Stimulated activated CD4-positive, alpha-beta T cell treated with anti-CD3 and anti-CD28 coated beads, Interleukin-15, amount 100 ng/mL, for 24 hours (primary cell): ENCODE results near the gene C1QA.
A peak's percentile ranks its signal among the peaks of the same experiment; 100 is the strongest.

Source experiments
- DNase-seq: peaks from one replicate; pipeline ENCODE4 v3.0.0-alpha.2; 2020

C1QA gene

GRCh38 chr1:22636353-22636752 lies at the start of gene C1QA:
Gene C1QA, plus strand, starts transcription at chr1:22636628. Its CDS starts 989 bp downstream, at chr1:22637617.
- no peak for DNase-seq

GRCh38 chr1:22587247-22587646 lies 49.2 kb upstream of the C1QA start:
- no peak for DNase-seq

DNA sequence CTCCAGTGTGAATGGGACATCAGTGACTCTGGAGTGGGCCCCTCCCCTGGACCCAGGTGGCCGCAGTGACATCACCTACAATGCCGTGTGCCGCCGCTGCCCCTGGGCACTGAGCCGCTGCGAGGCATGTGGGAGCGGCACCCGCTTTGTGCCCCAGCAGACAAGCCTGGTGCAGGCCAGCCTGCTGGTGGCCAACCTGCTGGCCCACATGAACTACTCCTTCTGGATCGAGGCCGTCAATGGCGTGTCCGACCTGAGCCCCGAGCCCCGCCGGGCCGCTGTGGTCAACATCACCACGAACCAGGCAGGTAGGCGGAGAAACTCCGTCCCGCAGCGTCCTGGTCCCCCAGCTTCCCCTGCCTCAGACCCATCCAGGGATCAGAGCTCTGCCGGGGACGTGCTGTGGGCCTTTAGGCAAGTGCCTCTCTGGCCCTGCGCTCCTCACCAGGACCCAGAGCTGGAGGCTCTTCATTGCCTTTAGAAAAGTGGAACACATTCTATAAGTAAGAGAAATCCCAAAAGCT lies 47.5 kb upstream of the C1QA start:
- no peak for DNase-seq

DNA sequence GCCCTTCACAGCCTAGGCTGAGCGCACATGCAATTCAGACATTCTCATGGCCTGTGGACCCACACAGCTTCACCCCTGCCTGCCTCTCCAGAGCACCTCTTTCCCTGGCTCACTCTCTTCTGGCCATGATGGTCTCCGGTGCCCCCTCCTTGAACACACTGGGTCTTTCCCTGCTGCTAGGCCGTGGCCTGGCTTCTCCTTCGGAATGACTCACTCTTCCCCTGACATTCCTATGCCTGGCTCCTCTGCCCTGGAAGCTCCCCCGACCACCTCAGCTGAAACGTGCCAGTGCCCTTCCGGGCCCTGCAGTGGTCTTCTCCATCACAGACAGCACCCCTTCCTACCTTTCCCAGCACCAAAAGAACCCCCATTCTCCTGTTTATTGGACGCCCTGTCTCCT lies 44.9 kb upstream of the C1QA start:
- no peak for DNase-seq

GRCh38 chr1:22592051-22592450 lies 44.4 kb upstream of the C1QA start:
- DNase-seq = no peak

GRCh38 chr1:22592919-22593790 lies 43.3 kb upstream of the C1QA start:
- DNase-seq = no peak

GRCh38 chr1:22594396-22594795 lies 42.0 kb upstream of the C1QA start:
- no peak for DNase-seq

GRCh38 chr1:22595108-22595507 lies 41.3 kb upstream of the C1QA start:
- no peak for DNase-seq

GRCh38 chr1:22597301-22597965 lies 39.0 kb upstream of the C1QA start:
- no peak for DNase-seq

DNA sequence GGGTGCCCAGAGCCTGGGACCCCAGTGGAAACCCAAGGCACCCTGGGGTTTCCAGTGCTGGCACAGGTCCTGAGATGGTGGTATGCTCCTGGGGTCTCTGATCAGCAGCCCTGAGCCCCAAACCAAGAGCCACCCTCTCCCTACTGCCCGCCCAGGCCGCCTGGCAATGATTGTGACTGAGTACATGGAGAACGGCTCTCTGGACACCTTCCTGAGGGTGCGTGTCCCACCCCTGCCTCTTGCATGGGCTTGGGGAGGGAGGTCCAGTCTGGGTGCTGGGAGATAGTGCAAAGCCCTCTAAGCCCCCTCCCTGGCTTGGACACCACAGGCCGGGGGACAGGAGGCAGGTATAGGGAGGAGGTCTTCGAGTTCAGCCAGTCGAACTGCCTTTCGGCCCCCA lies 38.4 kb upstream of the C1QA start:
- no peak for DNase-seq

DNA sequence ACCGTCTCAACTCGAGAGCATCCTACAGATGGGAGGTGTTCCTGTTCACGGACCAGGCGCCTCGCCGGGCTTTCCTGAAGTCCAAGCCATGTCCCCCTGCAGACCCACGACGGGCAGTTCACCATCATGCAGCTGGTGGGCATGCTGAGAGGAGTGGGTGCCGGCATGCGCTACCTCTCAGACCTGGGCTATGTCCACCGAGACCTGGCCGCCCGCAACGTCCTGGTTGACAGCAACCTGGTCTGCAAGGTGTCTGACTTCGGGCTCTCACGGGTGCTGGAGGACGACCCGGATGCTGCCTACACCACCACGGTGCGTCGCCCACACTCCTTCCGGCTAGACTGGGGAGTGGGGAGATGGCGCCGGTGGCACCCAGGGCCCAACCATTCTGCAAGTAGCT lies 37.7 kb upstream of the C1QA start:
- no peak for DNase-seq

DNA sequence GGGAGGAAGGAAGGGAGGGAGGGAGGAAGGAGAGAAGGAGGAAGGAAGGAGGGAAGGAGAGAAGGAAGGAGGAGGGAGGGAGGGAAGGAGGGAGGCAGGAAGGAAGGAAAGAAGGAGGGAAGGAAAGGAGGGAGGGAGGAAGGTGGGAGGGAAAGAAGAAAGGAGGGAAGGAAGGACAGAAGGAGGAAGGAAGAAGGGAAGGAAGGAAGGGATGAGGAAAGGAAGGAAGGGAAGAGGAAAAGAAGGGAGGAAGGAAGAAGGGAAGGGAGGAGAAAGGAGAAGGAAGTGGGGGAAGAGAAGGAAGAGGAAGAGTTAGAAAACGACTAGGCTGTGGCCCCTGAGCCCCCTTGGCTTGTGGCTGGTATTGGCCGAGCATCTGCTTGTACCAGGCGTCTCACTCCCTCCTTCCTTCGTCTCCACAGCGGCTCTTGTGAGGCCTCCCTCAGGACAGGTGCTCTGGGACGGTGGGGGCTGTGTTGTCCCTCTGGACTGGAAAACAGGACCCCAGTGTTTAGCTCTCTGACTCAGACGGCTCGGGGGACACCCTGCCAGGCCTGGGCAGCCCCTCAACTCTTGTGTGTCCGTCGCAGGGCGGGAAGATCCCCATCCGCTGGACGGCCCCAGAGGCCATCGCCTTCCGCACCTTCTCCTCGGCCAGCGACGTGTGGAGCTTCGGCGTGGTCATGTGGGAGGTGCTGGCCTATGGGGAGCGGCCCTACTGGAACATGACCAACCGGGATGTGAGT lies 36.2 kb upstream of the C1QA start:
- no peak for DNase-seq

- DNase-seq = no peak
Measured at GRCh38 chr1:22600817-22601605, 35.4 kb upstream of the C1QA start.

DNA sequence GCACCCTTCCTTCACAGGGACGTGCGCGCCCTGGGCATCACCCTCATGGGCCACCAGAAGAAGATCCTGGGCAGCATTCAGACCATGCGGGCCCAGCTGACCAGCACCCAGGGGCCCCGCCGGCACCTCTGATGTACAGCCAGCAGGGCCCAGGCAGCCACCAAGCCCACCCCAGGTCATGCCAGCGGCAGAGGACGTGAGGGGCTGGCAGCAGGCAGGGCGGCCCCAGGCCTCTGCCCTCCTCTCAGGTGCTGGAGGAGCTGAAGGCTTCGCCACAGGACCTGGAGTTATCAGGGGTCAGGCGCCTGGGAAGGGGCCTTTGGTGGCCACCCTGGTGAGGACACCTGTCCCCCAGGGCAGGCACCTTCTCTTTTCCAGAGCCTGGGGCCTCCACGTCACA lies 34.8 kb upstream of the C1QA start:
- no peak for DNase-seq

DNA sequence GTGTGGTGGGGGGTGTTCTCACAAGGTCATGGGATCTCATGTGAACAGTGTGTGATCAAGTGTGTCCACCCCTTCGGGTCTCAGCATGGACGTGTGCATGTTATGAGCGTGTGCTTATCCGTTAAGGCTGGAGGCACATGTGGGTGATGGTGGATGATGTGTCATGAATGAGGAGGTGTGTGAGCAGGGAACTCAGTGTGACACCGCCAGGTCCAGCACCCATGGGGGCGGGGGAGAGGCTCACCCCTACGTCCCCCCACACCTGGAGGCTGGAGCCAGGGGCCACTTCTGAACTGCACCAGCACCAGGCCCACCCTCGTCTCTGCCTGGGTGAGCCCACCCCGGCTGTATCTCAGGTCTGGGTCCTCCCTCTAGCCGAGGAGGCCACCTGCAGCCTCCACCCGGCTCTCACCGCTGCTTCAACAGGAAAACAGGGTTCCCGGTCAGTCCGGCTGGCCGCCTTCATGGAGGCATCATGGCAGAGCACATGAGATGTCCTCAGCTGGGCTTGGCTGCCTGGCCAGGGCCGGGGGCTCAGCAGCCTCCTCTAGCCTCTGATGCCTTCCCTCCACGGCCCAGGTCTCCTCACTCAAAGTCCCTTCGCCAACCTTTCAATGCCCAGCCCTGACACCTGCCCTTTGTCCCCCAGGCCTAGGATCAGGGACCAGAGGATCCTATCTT lies 34.2 kb upstream of the C1QA start:
- no peak for DNase-seq

DNA sequence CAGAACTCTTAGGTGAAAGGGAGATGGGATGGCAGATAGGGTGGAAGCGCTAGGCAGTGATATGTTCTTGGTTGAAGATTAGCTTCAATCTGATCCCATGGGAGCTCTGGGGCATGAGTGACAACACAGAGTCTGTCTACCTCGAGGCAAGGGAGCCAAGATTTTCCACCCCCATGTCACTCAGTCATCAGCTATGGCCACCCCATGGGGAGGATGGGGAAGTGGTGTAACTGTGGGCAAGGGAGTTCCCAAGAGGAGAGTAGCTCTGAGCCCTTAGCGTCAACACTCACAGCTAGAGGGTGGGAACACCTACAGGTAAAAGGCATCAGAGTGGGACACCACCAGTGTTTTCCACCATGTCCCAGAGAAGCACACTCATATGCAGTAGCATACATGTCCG lies 30.3 kb upstream of the C1QA start:
- DNase-seq = no peak

GRCh38 chr1:22607154-22607553 lies 29.3 kb upstream of the C1QA start:
- DNase-seq = no peak

DNA sequence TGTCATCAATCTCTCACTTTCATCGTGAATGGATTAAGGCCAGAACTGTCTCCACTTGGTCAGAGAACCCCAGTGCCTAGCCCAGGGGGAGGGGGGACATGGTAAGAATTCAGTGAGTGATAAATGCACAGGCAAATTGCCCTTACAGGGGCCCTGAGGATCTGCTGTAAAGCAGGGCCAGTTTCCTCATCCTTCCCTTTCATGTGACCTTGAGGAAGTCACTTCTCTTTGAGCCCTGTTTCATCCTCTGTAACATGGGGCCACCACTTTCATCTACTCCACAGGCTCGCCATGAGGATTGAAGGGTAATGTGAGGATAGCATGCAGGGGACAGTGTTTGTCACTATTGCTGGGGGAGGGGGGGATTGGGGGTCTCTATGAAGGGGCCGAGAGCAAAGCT lies 28.1 kb upstream of the C1QA start:
- DNase-seq = no peak

GRCh38 chr1:22609291-22609690 lies 27.1 kb upstream of the C1QA start:
- no peak for DNase-seq

- peak; percentile 25 for DNase-seq
Measured at GRCh38 chr1:22611530-22611947, 24.9 kb upstream of the C1QA start.

DNA sequence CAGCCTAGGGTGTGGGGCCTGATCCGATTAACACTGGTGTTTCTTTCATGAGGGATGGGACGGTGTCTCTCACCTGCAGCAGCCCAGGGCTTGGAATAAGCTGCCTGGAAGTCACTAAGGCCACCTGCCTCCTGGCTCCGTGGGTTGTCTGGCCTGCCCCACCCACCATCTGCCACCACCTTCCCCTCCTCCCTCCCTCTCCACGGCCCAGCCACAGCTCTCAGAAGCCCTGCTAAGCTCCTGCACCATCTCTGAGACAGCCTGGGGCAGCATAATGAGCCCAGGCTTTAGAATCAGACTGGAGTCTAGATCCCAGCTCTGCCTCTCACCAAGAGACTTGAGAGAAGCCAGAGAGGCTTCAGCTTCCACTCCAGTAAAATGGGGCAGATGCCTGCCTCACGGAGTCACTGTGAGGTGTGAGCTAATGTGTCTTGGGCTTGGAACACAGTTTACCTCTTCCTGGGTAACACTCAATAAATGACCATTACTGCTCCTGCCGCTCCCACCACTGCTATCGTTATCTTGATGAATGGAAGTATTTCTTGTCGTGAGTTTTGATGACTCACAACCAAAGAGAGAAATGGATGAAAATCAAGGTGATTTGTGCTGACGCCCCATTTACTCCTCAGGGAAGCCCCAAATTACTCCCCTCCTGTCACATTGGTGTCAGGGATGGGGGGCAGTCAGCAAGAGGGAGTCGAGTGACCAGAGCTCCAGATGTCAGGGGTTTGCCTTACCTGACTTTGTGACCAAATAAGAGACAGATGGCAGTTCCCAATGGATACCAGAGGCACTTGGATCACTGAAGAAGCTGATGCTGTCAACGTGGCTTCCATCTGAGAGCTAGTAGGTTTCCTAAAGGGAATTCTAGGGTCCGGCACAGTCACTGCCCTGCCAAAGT lies 23.5 kb upstream of the C1QA start:
- DNase-seq = no peak
